GM18519 (cell line): Measurements from ENCODE around the gene ST3GAL4.
"Not testable (repeated sequence)": the region's sequence is repeated elsewhere in the genome, so short reads cannot be mapped to it uniquely, and the experiment has no call there.

Experiments
- ATAC-seq: cut with Tn5 transposase; IDR thresholded peaks from one replicate; pipeline ENCODE4 v1.9.1; 2021; ENCODE audit warnings: mild to moderate bottlenecking, moderate library complexity; ENCODE audit not compliant: unreplicated experiment, low FRiP score

Gene ST3GAL4

DNA sequence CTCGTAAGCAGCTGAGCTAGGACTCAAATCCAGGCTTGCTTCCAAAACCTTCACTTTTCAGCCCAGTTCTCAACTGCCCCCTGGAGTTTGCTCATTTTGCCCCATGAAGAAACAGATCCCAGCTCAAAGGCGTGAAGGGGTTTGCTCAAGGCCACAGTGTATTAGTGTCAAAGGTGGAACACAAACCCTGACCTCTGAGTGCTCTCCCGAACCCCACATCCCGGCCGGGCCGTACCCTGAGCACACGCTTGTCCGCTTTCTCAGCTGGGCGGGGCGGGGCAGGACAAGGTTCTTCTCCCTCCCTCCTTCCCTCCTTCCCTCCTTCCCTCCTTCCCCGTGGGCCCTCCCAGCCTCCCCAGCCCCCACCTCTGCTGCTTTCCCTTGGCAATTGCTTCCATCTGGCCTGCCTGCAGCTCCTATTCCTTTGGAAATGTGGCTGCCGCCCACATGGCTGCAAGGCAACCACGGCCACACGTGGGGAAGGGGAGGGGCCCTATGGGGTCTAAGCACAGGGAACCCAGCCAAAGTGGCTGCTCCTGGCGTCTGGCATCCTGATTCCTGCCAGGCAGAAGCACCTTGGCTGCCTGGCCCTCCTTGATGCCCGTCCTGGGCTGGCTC is 4.1 kb downstream of the ST3GAL4 start:
- no peak for ATAC-seq

DNA sequence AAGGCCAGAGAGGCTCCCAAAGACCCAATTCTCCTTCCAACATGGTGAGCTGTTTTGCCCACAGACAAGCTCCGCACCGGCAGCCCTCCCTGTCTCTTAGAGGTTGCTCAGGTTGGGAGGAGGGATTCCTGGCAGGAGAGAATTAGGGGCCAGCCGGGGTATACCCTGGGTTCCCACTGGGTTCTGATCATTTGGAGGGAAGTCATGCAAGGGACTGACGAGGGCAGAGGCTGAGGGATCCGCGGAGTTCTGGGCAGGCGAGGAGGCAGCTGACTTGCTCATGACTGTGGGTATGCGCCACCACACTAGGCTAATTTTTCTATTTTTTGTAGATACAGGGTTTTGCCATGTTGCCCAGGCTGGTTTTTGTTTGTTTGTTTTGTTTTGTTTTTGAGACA is 4.6 kb downstream of the ST3GAL4 start:
- no peak for ATAC-seq

DNA sequence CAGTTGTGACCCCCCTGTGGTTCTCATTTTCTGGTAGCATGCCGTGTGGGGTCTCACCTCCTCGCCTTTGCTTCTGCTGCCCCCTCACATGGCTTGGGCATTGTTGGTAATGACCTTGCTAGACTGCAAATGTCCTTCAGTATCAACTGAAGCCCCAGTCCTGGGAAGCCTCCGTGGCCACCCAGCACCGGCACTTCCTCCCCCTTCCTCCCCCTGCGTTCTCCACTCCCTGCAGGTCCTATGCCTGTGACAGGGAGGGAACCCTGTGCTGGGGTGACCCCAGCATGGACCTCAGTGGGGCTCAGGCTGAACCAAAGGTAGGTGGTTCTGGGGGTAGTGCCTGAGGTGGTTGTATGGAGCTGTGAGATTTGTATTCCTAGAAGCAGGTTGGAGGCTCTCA is 5.9 kb downstream of the ST3GAL4 start:
- ATAC-seq = no peak

DNA sequence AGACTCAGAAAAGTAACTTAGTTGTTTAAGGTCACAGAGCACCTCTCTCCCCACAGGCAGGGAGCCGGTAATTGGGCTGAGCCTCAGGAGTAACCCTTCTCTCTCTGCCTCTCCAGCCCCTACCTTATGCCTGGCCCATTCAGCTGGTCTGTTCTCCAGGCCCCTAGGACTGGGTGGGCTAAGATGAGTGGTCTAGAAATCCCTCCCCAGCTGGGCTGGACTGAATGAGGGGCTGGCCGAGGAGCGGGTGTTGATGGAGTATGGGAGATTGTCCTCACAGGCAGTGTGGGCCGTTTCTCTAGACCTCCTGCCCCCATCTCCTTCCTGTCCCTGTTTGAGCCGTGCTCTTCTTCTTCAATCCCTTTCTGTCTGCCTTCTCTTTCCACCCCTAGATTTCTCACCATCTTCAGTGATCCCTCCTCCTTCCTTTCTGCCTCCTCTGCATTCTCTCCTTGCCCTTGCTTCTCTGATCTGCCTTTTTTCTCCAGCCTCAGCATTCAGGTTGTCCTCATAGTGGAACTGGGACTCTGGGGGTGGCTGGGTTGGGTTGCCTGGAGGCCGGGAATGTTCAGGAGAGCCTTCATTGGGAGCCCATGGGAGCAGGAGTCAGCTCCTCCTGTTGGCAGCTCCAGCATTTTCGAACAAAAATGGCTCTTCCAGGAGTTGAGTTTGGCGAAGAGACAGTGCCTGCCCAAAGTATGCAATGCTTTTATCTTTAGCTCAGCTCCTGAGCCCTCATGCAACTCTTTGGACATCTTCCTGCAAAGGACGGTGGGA is 7.6 kb downstream of the ST3GAL4 start:
- no peak for ATAC-seq

DNA sequence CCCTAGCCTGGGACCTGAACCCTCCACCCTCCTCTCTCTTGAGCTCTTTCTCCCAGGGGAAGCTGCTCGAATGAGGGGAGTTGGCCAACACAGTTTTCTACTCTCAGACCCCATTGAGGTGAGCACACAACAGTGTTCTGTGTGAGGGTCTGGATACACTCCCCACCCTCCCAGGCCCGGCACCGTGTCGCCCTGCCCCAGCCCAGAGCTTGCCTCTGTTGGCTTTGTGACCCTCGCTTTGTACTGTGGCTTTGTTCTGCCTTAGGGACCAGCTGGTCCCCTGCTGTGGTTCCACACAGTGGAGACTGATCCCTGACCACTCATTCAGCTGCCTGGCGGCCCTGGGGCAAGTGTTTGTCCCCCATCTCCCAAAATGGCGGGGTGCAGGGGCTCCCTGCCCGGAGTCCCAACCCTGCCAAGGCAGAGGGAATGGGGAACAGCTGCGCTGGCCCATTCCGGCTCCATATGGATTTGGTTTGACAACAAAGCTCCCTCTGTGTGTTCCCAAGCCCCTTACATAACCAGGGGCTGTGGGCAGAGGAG is 8.3 kb downstream of the ST3GAL4 start:
- no peak for ATAC-seq

DNA sequence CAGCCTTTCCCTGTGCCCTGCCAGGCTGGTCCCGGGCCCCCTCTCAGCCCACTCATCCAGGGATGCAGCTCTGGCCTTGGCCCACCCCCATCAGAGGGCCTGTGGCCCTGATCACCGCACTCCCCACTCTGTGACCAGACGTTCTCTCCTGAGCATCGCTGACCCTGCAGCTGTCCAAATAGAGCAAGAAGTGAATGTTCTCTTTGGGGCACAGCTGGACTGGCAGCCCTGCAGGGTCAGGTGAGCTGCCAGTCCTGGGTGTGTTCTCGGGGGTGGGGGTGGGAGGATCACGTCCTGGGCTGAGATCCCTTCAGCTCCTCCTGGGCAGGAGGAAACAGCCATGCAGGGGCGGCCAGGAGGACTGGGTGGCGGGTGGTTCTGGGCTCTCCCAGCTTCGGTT is 9.2 kb downstream of the ST3GAL4 start:
- ATAC-seq = not testable (repeated sequence)

DNA sequence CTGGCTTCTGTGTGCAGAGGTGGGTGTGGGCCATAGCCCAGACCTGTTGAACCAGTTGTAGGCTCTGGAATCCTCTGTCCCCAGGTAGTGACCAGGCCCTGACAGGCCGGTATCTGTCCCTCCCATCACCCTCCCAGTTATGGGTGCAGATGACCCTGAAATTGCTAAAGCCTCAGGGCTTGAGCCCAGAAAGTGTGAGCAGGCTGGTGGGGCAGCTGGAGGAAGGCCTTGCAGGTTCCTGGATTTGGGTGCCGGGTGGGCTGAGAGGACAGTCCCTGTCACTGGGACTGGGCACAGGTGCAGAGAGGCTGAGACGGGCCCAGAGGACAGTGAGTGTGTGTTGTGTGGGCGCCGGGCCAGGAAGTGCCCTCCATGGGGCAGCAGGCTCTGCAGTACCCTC is 10.0 kb downstream of the ST3GAL4 start:
- ATAC-seq = not testable (repeated sequence)

DNA sequence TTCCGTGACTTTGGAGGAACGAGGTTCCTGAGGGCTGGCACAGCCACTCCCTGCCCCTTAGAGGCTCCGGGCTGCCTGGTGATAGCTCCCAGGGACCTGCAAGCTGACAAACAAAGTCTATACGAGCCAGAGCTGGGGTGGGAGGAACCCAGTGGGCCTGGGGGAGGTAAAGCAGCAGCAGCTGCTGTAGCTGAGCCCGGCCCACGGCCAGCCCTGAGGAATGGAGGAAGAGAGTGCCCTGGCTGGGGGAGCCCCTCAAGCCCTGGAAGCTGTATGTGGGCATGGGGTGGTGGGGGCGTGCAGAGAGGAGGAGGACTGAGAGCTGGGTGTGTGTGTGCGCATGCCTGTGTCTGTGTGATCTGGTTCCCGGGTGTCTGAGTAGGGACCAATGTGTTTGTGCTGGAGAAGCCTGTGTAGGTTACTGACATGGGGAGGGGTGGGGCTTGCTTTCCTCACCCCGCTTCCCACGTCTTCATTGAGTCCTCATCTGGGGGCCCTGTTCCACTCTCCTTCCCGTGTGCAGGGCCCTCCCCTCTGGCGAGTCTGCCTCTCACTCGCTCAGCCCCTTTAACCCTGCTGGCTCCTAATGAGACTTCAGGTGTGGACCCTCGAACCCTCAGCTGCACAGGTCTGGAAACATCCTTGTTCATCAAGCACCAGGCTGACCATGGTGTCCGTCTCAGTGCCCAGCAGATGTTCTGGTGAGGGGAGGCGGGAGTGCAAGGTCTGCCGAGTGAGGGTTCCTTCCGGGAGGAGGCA is 10.8 kb downstream of the ST3GAL4 start:
- ATAC-seq = no peak

DNA sequence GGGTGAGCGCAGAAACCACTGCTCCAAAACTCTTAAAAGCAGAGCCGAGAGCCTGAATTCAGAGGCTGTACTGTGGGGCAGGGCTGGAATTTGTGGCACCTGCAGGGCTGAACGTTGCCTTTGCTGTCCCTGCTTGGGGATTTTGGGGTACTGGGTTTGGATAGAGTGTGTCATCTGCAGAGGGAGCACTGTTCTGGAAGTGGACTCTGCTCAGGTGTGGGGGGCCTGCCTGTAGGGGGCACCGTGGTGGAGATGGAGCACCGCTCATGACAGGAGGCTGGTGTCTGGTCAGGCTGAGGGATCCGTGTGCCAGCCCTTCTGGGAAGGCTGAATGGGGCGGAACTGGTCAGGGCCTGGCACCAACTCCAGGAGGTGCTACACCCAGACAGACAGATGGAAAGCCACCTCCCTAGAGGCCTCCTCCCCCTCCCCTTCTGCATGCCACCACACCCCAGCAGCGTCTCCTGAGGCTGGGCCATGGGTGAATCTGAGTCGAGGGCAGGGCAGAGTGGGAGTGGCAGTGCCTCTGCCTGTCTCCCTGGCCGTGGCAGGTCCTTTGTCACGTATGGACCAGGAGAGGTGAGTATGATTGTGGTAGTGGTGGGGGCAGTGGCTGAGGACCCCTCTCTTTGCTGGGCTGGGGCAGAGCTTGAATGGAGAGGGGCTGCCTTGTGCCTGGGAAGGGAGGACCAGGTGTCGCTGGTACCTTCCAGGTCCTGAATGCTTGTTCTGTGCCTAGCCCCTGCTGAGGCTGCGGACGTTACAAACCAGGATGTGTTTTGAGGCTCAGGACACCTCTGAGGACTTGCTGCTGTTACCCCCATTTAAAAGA is 11.6 kb downstream of the ST3GAL4 start:
- not testable (repeated sequence) for ATAC-seq

DNA sequence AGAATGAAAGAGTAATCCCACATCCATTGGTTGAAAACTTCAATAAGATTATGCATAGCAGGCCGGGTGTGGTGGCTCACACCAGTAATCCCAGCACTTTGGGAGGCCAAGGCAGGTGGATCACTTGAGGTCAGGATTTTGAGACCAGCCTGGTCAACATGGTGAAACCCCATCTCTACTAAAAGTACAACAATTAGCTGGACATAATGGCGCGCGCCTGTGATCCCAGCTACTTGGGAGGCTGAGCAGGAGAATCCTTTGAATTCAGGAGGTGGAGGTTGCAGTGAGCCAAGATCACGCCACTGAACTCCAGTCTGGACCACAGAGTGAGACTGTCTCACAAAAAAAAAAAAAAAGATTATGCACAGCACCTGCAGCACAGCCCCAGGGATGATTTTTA is 12.3 kb downstream of the ST3GAL4 start:
- not testable (repeated sequence) for ATAC-seq

DNA sequence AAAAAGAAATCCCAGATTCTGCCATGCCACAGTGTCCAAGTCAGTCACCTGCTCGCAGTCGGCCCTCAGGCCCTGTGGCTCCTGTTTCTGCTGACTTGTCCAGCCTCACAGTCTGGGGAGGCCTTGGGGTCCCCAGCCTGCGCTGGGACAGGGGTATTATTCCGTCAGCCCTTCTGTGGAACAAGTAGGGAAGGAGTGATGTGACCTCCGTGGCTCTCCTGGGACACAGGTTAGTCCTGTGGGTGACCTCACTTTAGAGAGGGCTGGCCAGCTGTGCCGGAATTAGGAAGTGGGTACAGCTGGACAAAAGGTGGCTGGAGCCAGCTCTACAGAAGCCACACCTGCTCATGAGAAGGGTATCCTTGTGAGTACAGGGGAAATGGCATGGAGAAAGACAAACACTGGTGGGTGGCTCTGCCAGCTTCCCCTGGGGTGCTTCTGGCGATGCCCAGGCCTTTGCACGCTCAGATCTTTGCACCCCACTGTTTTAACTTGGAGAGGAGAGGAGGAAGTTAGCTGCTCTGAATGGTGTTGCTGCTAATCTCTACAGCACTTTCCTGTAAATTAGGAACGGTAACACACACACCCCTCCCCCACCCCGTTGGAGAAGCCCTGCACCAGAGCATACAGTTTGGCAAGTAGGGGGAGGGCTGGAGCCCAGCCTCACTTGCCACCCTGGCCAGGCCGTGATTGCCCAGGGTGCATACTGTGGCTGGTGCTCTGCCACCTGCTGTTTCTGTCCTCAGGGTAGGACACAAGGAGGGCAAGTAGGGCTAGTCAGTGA is 13.0 kb downstream of the ST3GAL4 start:
- not testable (repeated sequence) for ATAC-seq

DNA sequence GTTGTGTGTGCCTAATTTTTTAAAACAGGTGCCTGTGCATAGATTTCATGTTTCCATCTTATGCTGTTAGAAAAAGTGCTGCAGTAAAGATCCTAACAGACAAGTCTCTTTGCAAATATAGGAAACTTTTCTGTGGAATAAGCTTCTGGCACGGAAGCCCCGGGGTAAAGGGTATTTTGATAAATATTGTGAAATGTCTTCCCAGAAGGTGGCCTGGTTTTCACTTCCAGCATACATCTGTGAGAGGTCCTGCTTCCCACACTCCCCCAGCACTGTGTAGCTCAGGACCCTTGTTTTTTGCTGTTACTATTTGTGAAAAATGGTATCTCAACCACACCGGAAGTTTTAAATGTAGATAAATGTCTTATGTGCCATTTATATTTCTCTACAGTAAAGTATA is 14.5 kb downstream of the ST3GAL4 start:
- ATAC-seq = no peak

DNA sequence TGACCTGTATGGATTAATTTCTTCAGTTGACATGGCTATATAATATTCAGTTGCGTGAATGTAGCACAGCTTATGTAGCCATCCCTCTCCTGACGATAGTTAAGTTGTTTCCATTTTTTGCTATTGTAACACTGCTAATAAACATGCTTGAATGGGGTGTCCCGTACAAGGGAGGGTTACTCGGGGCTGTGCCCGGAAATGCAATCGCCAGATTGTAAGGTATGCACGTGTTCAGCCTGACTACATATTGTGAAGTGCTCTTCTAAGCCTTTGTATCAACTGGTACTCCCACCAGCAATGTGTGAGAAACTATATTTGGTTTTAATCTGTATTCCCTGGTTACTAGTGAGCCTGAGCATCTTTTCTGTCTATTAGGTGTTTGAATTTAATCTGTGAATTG is 16.1 kb downstream of the ST3GAL4 start:
- no peak for ATAC-seq

DNA sequence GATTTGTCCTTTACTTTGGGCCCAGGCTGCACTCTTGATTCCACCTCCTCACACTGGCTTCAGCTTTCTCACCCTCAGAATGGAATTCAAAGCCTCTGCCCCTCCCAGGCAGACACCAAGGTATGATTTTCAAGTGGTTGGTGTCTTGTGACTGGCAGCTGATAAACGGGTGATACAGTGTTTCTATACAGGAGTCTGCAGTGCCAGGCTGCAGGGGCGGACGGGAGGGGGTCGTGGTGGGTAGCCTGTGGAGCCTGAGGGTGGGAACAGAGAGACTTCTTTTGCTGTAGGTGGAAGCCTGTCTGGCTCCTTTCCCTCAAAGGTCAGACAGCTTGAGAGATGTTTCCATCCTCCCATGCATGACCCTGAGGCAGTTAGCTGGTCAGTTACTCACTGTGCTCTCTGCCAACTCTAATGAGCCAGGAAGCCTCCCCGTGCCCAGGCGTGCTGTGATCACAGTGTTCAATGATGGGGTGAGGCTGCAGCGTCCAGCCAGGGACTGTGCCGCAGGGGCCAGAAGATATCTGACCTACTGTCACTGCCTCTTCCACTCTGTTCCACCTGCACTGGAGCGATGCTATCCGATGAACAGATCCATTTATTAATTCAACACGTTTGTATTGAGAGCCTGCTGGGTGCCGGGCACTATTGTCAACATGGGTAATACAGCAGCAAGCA is 18.0 kb downstream of the ST3GAL4 start:
- not testable (repeated sequence) for ATAC-seq

DNA sequence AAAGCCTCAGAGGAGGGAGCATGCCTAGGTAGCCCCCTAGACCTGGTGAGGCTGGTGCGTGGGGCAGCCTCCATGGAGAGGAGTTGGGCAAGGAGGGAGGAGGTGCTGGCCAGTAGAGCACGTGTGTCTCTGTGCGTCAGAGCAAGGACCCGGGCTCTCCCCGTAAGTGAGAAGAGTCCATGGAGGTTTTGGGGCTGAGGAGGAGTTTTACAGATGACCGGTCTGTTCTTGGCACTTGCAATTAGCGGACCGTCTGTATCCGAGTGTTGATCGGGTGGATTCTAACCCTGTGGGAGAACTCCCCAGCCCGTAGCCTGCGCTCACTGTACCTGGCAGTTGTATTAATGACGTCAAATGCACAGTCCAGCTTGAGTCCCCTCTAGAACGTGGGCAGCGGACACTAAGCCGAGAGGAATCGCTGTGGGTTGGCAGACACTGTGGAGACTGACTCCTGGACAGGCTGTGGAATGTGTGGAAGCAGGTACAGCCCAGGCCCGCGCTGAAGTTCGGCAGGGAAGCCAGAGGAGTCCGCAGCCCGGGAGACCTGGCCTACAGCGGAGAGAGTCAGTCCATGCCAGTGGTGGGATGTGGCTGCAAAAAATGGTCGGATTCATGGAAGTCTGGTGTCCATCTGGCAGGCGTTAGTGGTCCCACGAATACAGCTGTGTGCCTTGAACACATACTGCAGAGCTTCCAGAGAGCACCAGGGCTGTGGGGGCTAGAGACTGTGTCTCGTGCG is 19.2 kb downstream of the ST3GAL4 start:
- ATAC-seq = not testable (repeated sequence)

DNA sequence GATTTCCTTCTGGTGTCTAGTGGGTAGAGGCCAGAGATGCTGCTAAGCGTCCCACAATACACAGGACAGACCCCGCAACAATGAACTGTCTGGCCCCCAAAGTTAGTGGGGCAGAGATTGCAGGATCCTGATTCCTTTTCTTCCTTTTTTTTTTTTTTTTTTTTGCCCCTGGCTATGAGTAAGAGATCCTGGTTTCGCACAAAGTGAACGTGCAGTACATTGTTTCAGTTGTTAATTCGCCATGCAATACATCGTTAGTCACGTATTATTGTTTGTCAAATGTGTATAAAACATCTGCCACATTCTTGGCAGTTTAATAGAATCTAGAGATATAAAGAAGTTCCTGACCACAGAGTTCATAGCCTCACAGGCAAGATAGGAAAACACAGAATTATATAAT is 20.2 kb downstream of the ST3GAL4 start:
- ATAC-seq = no peak

DNA sequence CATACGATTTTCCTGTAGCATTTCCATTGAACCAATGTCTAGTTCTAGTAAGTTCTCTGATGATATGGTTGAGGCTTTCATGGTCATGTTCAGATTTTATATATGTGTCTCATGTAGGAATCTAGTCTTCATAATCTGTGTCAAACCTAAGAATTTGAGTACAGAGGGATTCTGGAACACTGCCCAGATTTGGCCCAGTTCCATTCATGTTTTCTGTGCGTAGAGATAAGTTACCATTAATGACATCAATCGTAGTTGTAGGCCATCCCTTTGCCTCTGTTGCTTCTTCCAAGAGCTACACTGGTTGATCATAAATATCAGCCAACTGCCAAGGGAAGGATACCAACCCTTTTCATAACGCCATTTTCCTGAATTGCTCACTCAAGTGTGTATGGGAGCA is 23.3 kb downstream of the ST3GAL4 start:
- ATAC-seq = no peak

DNA sequence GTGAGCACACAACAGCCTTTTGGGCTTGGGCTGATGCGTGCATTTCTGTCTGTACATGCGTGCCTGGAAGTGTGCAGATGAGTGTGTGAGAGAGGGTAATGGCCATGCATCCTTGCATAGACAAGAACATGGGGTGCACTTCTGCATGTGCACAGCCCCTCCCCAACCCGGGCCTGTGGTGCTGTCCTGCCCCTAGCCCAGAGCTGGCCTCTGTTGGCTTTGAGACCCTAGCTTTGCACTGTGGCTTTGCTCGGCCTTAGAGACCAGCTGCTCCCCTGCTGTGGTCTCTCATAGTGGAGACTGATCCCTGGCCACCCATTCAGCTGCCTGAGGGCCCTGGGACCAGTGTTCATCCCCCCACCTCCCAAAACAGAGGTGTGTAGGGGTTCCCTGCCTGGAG is 25.4 kb downstream of the ST3GAL4 start:
- no peak for ATAC-seq
